Measurements from ENCODE around the gene KCP. TPM values are rescaled to one million over a fixed set of nuclear protein-coding genes. Genes with fewer than 3 reads are reported as not detected.

The KCP gene
- total RNA-seq, 1 experiment from 2014 or later = 5.3 TPM

DNA sequence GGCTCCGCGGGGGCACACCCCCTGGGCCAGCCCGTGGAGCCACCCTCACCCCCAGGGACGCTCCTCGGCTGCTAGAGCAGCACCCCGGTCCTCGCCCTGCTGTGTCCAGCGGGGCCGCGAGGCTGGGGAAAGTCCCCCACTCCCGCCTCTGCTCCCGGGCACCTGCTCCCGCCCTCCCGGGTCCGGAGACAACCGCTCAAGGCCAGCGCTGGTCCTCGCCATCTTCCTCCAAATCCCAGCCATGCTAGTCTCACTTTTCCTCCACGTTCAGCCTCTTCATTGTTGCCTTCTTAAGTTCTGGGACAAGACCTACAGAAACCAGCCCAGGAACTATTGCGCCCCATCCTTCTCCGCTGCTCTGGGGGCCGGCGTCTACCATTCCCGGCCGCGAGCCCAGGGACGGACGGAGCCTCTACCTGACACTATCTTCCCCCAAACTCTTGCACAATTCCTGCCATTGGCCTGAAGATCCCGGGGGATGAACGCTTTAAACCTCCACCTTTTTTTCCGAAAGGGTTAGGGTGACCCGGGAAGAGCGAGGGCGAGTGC is 4.8 kb upstream of the KCP start:
- peak; percentile 30 for DNase-seq

More for the DNA sequence above, 4.8 kb upstream of the KCP start:
- H3K27ac Mint-ChIP-seq = no peak overlapping the region
- WGBS (ENCODE audit: extremely low coverage, insufficient read length, low lambda C conversion rate) = no CpG with 5 or more reads among the region's 34 CpGs
- H3K4me1 ChIP-seq (ENCODE audit: insufficient read depth, low read length) = peaks cover 5% of the 10 kb centered on the region; the same call in 1 of the 2 replicates
- H4K20me1 ChIP-seq (ENCODE audit: control insufficient read depth, insufficient read depth, insufficient read length) = no peaks in the 10 kb centered on the region
- H3K36me3 Mint-ChIP-seq (ENCODE audit: insufficient read depth in 1 of 3, low read depth in 3 of 3) = no peaks in the 10 kb centered on the region
- H3K23ac ChIP-seq (ENCODE audit: insufficient read length, low read depth, low read length) = no peak overlapping the region
- no peak overlapping the region for H3K9ac ChIP-seq (ENCODE audit: extremely low read depth, insufficient read length, low read length)
- H3K4ac ChIP-seq (ENCODE audit: low read depth, low read length) = no peak overlapping the region
- H3K4me3 Mint-ChIP-seq = peak overlapping the region in 1 of 2 experiments; percentile 73; a peak in 3 of 5 replicates
- H3K56ac ChIP-seq (ENCODE audit: insufficient read length, low read depth, low read length) = no peak overlapping the region
- peaks cover 14% of the 10 kb centered on the region for H3K23me2 ChIP-seq (ENCODE audit: insufficient read length, low read depth, low read length, poor library complexity, severe bottlenecking)
- H3K27me3 Mint-ChIP-seq (ENCODE audit: low read depth) = peaks cover 21% of the 10 kb centered on the region
- H3K4me1 Mint-ChIP-seq = peaks cover 24 to 42% of the 10 kb centered on the region in 2 experiments
- H2BK20ac ChIP-seq (ENCODE audit: low read depth, low read length, poor library complexity, severe bottlenecking) = no peak overlapping the region
- H4K8ac ChIP-seq (replicated peaks; ENCODE audit: insufficient read length, low read depth, low read length) = no peak overlapping the region
- no peak overlapping the region for H3T11ph ChIP-seq (ENCODE audit: low read length)
- no peak overlapping the region for H2AFZ ChIP-seq (ENCODE audit: low read length)
- no peak overlapping the region for H2BK12ac ChIP-seq (ENCODE audit: insufficient read length, low read depth, low read length)
- no peak overlapping the region for H4K5ac ChIP-seq (ENCODE audit: insufficient read length, low read depth, low read length)
- no peak overlapping the region for H2BK120ac ChIP-seq (ENCODE audit: low read depth, low read length, poor library complexity, severe bottlenecking)
- H3K9me3 ChIP-seq (ENCODE audit: control insufficient read depth, low read depth, low read length) = no peaks in the 10 kb centered on the region
- no peak overlapping the region for H3K18ac ChIP-seq (ENCODE audit: insufficient read length, low read depth, low read length)
- no peaks in the 10 kb centered on the region for H3K79me2 ChIP-seq (ENCODE audit: insufficient read depth, low read length)
- no peak overlapping the region for H3K27ac ChIP-seq (ENCODE audit: insufficient read length, low read depth, low read length)
- TF ChIP-seq, protein P1, sequence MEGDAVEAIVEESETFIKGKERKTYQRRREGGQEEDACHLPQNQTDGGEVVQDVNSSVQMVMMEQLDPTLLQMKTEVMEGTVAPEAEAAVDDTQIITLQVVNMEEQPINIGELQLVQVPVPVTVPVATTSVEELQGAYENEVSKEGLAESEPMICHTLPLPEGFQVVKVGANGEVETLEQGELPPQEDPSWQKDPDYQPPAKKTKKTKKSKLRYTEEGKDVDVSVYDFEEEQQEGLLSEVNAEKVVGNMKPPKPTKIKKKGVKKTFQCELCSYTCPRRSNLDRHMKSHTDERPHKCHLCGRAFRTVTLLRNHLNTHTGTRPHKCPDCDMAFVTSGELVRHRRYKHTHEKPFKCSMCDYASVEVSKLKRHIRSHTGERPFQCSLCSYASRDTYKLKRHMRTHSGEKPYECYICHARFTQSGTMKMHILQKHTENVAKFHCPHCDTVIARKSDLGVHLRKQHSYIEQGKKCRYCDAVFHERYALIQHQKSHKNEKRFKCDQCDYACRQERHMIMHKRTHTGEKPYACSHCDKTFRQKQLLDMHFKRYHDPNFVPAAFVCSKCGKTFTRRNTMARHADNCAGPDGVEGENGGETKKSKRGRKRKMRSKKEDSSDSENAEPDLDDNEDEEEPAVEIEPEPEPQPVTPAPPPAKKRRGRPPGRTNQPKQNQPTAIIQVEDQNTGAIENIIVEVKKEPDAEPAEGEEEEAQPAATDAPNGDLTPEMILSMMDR (conservative IDR thresholded peaks at IDR 0.05) = no peak
- H2AK5ac ChIP-seq (ENCODE audit: insufficient read length, low read length) = no peak overlapping the region
- no peaks in the 10 kb centered on the region; a peak in 1 of 5 replicates for H3K9me3 Mint-ChIP-seq
- no peak overlapping the region for H4K91ac ChIP-seq (ENCODE audit: insufficient read length, low read depth, low read length)
- peaks cover 10% of the 10 kb centered on the region; the same call in 1 of the 2 replicates for H3K27me3 ChIP-seq (ENCODE audit: insufficient read depth, low read length)
- no peak overlapping the region for H2BK15ac ChIP-seq (ENCODE audit: low read depth, low read length)
- no peaks in the 10 kb centered on the region for H3K79me1 ChIP-seq (ENCODE audit: insufficient read depth, low read depth, low read length, poor library complexity, severe bottlenecking)
- H2BK5ac ChIP-seq (ENCODE audit: insufficient read length, low read length) = no peak overlapping the region
- H3K14ac ChIP-seq (ENCODE audit: insufficient read depth, low read length) = no peak overlapping the region
- H3K4me2 ChIP-seq (ENCODE audit: insufficient read depth, insufficient read length, low read length) = peak overlapping the region; percentile 68
